NCI-H69 (cell line): ENCODE measurements around the gene FASN.

Experiments
- DNase-seq: peaks from one replicate; lab custom pipeline; 2025; lab: John Stamatoyannopoulos, UW

Gene FASN

DNA sequence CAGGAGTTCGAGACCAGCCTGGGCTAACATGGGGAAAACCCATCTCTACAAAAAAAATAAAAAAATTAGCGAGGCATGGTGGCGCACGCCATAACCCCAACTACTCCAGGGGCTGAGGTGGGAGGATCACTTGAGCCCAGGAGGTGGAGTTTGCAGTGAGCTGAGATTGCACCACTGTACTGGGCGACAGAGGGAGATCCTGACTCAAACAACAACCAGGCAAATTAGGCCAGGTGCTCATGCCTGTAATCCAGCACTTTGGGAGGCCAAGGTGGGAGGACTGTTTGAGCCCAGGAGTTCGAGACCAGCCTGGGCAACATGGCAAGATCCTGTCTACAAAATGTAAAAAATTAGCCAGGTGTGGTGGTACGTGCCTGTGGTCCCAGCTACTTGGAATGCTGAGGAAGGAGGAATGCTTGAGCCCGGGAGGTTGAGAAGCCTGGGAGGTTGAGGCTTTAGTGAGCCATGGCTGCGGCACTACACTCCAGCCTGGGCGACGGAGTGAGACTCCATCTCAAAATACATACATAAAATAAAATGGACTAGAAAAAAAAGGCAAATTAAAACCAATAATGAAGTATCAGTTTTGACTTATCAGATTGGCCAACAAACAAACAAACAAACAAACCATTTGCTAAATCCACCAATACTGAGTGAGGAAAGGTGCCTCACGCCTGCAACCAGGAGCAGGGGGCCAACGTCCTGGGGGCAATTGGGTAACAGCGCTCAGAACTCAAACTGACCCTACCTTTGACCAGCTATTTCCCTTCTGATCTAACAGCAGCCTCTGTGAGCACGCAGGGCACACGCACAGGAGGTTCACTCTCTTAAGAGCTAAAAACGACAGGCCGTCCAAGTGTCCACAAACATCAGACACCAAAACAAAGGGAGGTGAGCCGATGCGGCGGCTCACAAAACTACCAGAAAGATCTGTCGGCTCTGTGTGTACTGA is 19.4 kb upstream of the FASN start:
- no peak for DNase-seq

DNA sequence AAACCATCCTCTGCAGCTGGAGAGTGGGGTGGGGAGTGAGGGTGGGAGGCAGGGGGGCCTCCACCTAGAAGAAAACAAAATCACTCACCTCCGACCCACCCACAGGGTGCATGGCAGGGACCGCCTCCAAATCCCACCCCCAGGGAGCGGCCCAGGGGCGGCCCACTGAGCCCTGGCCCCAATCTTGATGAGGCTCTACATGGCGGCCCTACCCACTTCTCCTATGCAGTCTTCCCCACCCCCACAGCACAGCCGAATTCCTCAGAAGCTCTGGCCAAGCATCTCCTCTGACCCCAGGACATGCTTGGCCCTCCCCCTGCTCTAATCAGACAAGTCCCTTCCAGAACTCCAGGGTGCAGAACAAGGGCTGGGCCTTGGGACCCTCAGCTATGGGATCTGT is 18.2 kb upstream of the FASN start:
- DNase-seq: no peak

DNA sequence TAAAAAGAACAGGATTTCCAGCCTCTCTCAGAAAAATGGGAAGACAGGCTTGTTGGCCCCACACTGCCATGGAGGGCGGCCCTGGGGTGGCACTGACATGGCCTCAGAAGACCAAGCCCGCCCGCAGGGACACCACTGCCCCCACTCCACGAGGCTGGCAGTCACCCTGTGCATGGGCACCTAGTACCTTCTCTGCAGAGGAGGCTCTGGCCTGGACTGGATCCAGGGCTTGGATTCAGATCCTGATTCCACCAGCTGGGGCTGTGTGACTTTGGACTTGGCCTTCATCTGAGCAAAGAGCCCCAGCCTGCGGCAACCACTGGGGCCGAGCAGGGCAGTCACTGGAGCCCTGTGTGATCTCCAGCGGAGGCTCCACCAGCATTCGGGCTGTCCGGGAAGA is 16.8 kb upstream of the FASN start:
- DNase-seq: no peak

DNA sequence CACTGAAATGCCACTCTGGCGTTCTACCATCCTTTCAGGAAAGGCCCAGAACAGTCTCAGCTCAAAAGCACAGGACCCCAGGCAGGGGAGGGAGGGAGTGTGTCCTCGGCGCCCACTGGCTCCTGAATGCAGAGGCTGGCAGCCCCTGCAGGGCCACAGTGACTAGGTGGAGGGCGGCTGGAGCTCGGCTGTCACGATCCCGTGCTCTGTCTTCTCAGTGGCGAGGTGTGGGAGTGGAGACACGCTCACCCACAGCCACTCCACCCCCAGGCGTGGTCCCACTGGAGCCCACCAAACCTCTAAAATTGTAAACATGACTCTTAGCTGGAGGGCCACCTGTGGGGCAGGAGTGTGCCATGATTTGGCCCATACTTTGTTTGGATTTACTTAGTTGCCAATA is 16.4 kb upstream of the FASN start:
- DNase-seq: no peak

DNA sequence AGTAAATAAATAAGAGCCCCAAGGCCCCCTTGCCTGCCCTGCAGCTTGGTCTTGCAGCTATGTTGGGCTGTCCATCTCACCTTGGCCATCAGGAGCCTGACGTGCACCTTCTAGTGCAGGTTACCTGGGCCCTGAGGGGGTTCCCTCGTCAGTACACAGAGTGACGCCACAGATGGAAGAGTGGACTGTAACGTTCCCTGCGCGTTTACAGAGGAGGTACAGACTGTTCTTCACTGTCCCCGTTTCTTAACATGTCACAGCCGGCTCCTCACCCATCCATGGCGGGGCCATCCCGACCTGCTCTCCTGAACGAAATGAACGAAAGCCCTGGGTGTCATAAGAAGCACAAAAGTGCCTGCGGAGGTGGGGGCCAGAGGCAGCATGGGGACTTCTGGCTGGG is 15.9 kb upstream of the FASN start:
- DNase-seq: no peak

- DNase-seq: no peak
Observed at GRCh38 chr17:82113422-82113821, 15.4 kb upstream of the FASN start.

DNA sequence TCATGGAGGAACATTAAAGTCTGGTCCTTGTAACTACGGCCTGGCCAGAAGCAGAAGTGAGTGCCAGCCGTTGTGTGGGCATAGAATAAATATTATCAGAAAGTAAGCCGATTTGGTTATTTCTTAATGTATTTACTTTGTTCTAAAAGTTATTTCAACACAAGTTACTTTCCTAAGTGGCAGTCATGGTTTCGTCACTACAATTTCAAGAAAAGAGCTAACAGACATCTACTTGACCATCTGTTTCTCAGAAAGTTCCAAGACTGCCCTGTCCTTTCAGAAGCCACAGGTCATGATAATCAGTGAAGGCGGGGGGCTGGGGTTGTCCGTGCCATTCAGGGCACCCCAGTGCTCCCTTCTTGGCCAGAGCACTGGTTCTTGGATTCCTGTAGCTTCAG is 14.9 kb upstream of the FASN start:
- DNase-seq: no peak

- DNase-seq: no peak
Observed at GRCh38 chr17:82112181-82112913, 14.3 kb upstream of the FASN start.

GRCh38 chr17:82110298-82110697 is 12.3 kb upstream of the FASN start:
- DNase-seq: no peak

- DNase-seq: no peak
Observed at GRCh38 chr17:82108961-82109475, 11.0 kb upstream of the FASN start.

DNA sequence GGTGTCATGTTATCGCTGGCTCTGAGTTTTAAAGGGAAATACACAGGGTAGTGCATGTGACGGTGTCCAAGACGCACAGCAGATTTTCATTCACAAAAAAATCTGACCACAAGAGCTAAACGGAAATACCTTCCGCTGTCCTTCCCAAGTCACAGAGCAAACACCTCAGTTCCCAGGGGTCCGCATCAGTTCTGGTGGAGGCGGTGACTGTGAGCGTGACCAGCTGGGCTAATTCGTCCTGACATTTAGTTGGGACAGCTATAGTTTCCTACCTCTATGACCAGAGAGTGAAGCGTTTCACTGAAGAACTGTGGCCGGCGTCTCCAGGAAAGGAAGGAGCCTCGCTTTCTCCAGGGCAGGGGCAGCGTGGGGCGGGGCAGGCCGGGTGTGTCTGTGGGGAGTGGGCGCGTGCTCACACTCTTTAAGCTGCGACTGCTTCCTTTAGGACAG is 10.5 kb upstream of the FASN start:
- DNase-seq: no peak

- DNase-seq: no peak
Observed at GRCh38 chr17:82108038-82108437, 10.0 kb upstream of the FASN start.

- peak; percentile 70 for DNase-seq
Observed at GRCh38 chr17:82107341-82107860, 9.4 kb upstream of the FASN start.

GRCh38 chr17:82106688-82107305 is 8.8 kb upstream of the FASN start:
- DNase-seq: peak; percentile 50

- peak; percentile 93 for DNase-seq
Observed at GRCh38 chr17:82105882-82106687, 8.0 kb upstream of the FASN start.

GRCh38 chr17:82105417-82105881 is 7.4 kb upstream of the FASN start:
- no peak for DNase-seq

GRCh38 chr17:82104797-82105416 is 6.9 kb upstream of the FASN start:
- no peak for DNase-seq

DNA sequence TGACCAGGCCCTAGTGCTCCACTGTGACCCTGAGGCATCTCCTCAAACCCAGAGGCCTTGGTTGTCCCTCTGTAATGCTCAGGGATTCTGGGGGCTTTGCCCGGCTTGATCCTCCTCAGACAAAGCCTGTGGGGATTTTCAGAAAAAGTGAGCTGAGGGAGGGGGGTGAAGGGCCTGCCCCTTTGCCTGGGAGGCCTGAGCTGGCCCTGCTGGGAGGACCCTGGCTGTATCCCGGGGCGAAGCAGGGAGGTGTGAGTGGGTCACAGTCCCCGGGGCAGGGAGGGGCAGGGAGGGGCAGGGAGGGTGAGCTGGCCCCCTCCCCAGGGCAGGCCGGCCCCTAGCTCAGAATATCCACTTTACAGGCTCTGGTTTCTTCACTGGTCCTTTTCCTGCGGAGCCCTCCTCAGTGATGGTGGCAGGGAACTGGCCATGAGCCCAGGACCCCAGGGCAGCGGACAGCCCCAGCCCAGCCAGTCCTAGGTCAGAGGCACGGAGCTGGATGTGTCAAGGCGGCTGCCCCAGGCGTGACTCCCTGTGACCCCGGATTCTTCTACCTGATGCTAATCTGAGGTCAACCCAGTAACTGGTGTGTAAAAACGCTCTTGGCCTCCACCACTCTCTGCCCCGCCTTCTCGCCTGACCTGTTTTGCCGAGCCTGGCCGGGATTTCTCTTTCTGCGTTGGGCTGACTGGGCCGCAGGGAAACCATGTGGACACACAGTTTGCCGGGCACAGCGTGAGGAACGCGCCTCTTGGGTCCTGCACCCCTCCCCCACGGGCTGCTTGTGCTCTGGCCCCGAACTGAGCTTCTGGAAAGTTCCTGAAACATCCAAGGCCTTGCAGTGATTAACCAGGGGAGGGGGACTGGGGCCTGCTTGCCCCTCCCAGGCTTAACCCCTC is 5.8 kb upstream of the FASN start:
- DNase-seq: no peak

GRCh38 chr17:82101767-82102679 is 4.0 kb upstream of the FASN start:
- peak; percentile 67 for DNase-seq
